GM18870 (cell line): Measurements from ENCODE around the gene CEP85.
"Not testable (repeated sequence)": the region's sequence is repeated elsewhere in the genome, so short reads cannot be mapped to it uniquely, and the experiment has no call there.

ENCODE experiments used
- ATAC-seq: cut with Tn5 transposase; IDR thresholded peaks from one replicate; pipeline ENCODE4 v1.9.1; 2021; ENCODE audit warnings: moderate library complexity; ENCODE audit not compliant: unreplicated experiment

The CEP85 gene

GRCh38 chr1:26288311-26288941, 54.4 kb downstream of the CEP85 start:
- ATAC-seq: no peak

- ATAC-seq: no peak
Measured at GRCh38 chr1:26289158-26290059, 55.4 kb downstream of the CEP85 start.

- no peak for ATAC-seq
Measured at GRCh38 chr1:26290122-26290881, 56.3 kb downstream of the CEP85 start.

- no peak for ATAC-seq
Measured at GRCh38 chr1:26290882-26291261, 56.9 kb downstream of the CEP85 start.

GRCh38 chr1:26291433-26291832, 57.4 kb downstream of the CEP85 start:
- no peak for ATAC-seq

- ATAC-seq: no peak
Measured at GRCh38 chr1:26291939-26292338, 57.9 kb downstream of the CEP85 start.

- not testable (repeated sequence) for ATAC-seq
Measured at GRCh38 chr1:26292735-26293134, 58.7 kb downstream of the CEP85 start.

- no peak for ATAC-seq
Measured at GRCh38 chr1:26293911-26294463, 60.0 kb downstream of the CEP85 start.

- no peak for ATAC-seq
Measured at GRCh38 chr1:26295194-26296138, 61.5 kb downstream of the CEP85 start.

- ATAC-seq: no peak
Measured at GRCh38 chr1:26296340-26297056, 62.5 kb downstream of the CEP85 start.

- ATAC-seq: no peak
Measured at GRCh38 chr1:26297057-26297790, 63.2 kb downstream of the CEP85 start.

- no peak for ATAC-seq
Measured at GRCh38 chr1:26297791-26298124, 63.8 kb downstream of the CEP85 start.

GRCh38 chr1:26300578-26301275, 66.7 kb downstream of the CEP85 start:
- no peak for ATAC-seq

- no peak for ATAC-seq
Measured at GRCh38 chr1:26302733-26303405, 68.9 kb downstream of the CEP85 start.

GRCh38 chr1:26305667-26306289, 71.8 kb downstream of the CEP85 start:
- ATAC-seq: no peak

GRCh38 chr1:26306290-26307229, 72.6 kb downstream of the CEP85 start, which contains the start of gene UBXN11:
Gene UBXN11 (minus strand): TSS chr1:26306636. CDS start chr1:26302883, 3,753 bp downstream.
- peak; percentile 93 for ATAC-seq
